Panc1 (cell line): Measurements from ENCODE around the gene CTAG2. TPM values are rescaled to one million over a fixed set of nuclear protein-coding genes. Genes with fewer than 3 reads are reported as not detected.

Experiments
- ATAC-seq: fragments of 200-7000 bp; cut with Tn5 transposase; 2 replicates; pipeline ENCODE4 v1.9.1; 2020; ENCODE audit warnings: mild to moderate bottlenecking, moderate library complexity
- BruUV-seq: library from RNA; stranded (reverse); fragments of 400-500 nt; replicated peaks from 2 replicates; lab custom pipeline; 2021; lab: Mats Ljungman, UMichigan
- CTCF ChIA-PET: fragments of 300-600 bp; sonication (Branson Sonifier 250); formaldehyde crosslinking; loops from one replicate; lab custom pipeline; 2022; ENCODE audit warnings: antibody characterized with exemption; lab: Charles Lee
- POLR2A ChIA-PET: fragments of 300-600 bp; sonication (Branson Sonifier 250); formaldehyde crosslinking; loops from one replicate; lab custom pipeline; 2022; ENCODE audit warnings: antibody characterized with exemption; lab: Charles Lee
- DNase-seq: peaks from one replicate; pipeline ENCODE4 v3.0.0-alpha.2; 2010; ENCODE audit warnings: low read depth, low spot score
- H3K27ac ChIP-seq: 2 replicates; pipeline ENCODE4 v1.5.1; 2011; ENCODE audit warnings: mild to moderate bottlenecking, low read length, inconsistent platforms
- H3K27me3 ChIP-seq: fragments of 200-500 bp; sonication (Bioruptor generic); 2 replicates; pipeline ENCODE4 v1.6.0; 2014; ENCODE audit warnings: low read length, inconsistent platforms; ENCODE audit not compliant: control insufficient read depth, insufficient read depth
- H3K36me3 ChIP-seq: fragments of 200-500 bp; sonication (Bioruptor generic); 2 replicates; pipeline ENCODE4 v1.5.1; 2014; ENCODE audit warnings: inconsistent platforms, mild to moderate bottlenecking, low read length, moderate library complexity; ENCODE audit not compliant: control insufficient read depth, insufficient read depth
- H3K4me1 ChIP-seq: 2 replicates; pipeline ENCODE4 v1.5.1; 2011; ENCODE audit warnings: inconsistent platforms, mild to moderate bottlenecking, low read length, moderate library complexity; ENCODE audit not compliant: control insufficient read depth, insufficient read depth
- H3K4me3 ChIP-seq, 2 experiments: 2 replicates each; pipeline ENCODE4 v1.5.1; 2011 to 2012; ENCODE audit warnings: low read depth in 2 of 2, low read length in 2 of 2, mild to moderate bottlenecking in 2 of 2, inconsistent platforms in 1 of 2, moderate library complexity in 1 of 2
- H3K9me3 ChIP-seq: fragments of 200-500 bp; sonication (Bioruptor generic); 2 replicates; pipeline ENCODE4 v1.5.1; 2014; ENCODE audit warnings: low read depth, mild to moderate bottlenecking, inconsistent platforms, low read length, moderate library complexity; ENCODE audit not compliant: control insufficient read depth, insufficient read depth
- CTCF ChIP-seq: fragments of 450-650 bp; IDR thresholded peaks from 2 replicates; pipeline ENCODE4 v1.5.1; 2017; ENCODE audit warnings: mild to moderate bottlenecking
- POLR2AphosphoS5 ChIP-seq: IDR thresholded peaks from 2 replicates; pipeline ENCODE4 v1.6.1; 2012; ENCODE audit warnings: mild to moderate bottlenecking, low read depth, low read length, moderate library complexity
- REST ChIP-seq, 2 experiments: IDR thresholded peaks; 2 replicates each; pipeline ENCODE4 v1.6.1; 2011 to 2012; ENCODE audit warnings: low read depth in 2 of 2, control low read depth in 1 of 2, low read length in 1 of 2, mild to moderate bottlenecking in 1 of 2, moderate library complexity in 1 of 2; ENCODE audit not compliant: insufficient read depth in 1 of 2
- SIN3A ChIP-seq: IDR thresholded peaks from 2 replicates; pipeline ENCODE4 v1.6.1; 2012; ENCODE audit warnings: low read depth, mild to moderate bottlenecking, low read length, moderate library complexity, borderline replicate concordance; ENCODE audit not compliant: insufficient read depth
- TCF7L2 ChIP-seq: IDR thresholded peaks from 2 replicates; pipeline ENCODE4 v1.6.1; 2011; ENCODE audit warnings: mild to moderate bottlenecking, low read depth, low read length, inconsistent platforms
- in situ Hi-C: cut with HindIII; loops from 2 replicates; pipeline ENCODE4 v1.10.0; 2016; ENCODE audit warnings: low sequenced_read_pairs, low pct_unique_long_range_greater_than_20kb
- intact Hi-C: fragments of 100-400 bp; cut with micrococcal nuclease; formaldehyde crosslinking; loops from one replicate; pipeline ENCODE4 v1.10.0; 2022; ENCODE audit not compliant: unreplicated experiment
- total RNA-seq: library from RNA; stranded (reverse); gene quantifications from one replicate; pipeline ENCODE4 v1.2.1, GENCODE V29; 2021; ENCODE audit not compliant: unreplicated experiment

The CTAG2 gene
- total RNA-seq, 1 experiment from 2014 or later: not detected

GRCh38 chrX:154661170-154661569 is 7.8 kb upstream of the CTAG2 start:
- in situ Hi-C loops (loop anchor here (25.0 kb wide), 1 partner anchor 176 kb away; the partner anchor contains the start of gene SMIM9), intact Hi-C loops (no loop called here)
- H3K4me1 ChIP-seq: no peaks in the 10 kb centered on the region

GRCh38 chrX:154660541-154660940 is 7.2 kb upstream of the CTAG2 start:
- no peaks in the 10 kb centered on the region for H3K36me3 ChIP-seq
- no peak for TF ChIP-seq SIN3A
- no peak for TF ChIP-seq REST (IDR thresholded peaks at IDR 0.05; ENCODE audit: insufficient read depth in 1 of 2, low read depth in 2 of 2, low read length in 1 of 2)
- no peaks in the 10 kb centered on the region for H3K4me1 ChIP-seq
- no peak for ATAC-seq
- H3K4me3 ChIP-seq: no peak overlapping the region
- ChIA-PET POLR2A (no interaction called here), CTCF (no interaction called here)
- no TSS peak for BruUV-seq
- no peaks in the 10 kb centered on the region for H3K27me3 ChIP-seq
- H3K27ac ChIP-seq: no peak overlapping the region
- intact Hi-C loops: no loop called here
- no peak for DNase-seq
- no peaks in the 10 kb centered on the region for H3K9me3 ChIP-seq
- in situ Hi-C loops: loop anchor here (25.0 kb wide), 1 partner anchor 177 kb away; the partner anchor contains the start of gene SMIM9

More at GRCh38 chrX:154661170-154661569, 7.8 kb upstream of the CTAG2 start:
- Histone ChIP-seq H3K4me3 (no peak overlapping the region), H3K27ac (no peak overlapping the region), H3K9me3 (no peaks in the 10 kb centered on the region), H3K27me3 (no peaks in the 10 kb centered on the region), H3K36me3 (no peaks in the 10 kb centered on the region)
- no peak for DNase-seq
- BruUV-seq: no TSS peak
- no peak for TF ChIP-seq CTCF
- ChIA-PET CTCF (no interaction called here), POLR2A (no interaction called here)
- no peak for ATAC-seq

GRCh38 chrX:154658957-154659356 is 5.6 kb upstream of the CTAG2 start:
- intact Hi-C loops: no loop called here
- no peaks in the 10 kb centered on the region for H3K36me3 ChIP-seq
- in situ Hi-C loops: loop anchor here (25.0 kb wide), 1 partner anchor 178 kb away; the partner anchor contains the start of gene SMIM9
- no peaks in the 10 kb centered on the region for H3K27me3 ChIP-seq
- H3K27ac ChIP-seq: no peak overlapping the region
- POLR2A ChIA-PET: no interaction called here
- no peaks in the 10 kb centered on the region for H3K9me3 ChIP-seq
- H3K4me1 ChIP-seq: no peaks in the 10 kb centered on the region
- H3K4me3 ChIP-seq: no peak overlapping the region
- ATAC-seq (no peak), DNase-seq (no peak)
- BruUV-seq: no TSS peak
- CTCF ChIA-PET: no interaction called here
- no peak for TF ChIP-seq REST (IDR thresholded peaks at IDR 0.05; ENCODE audit: insufficient read depth in 1 of 2, low read depth in 2 of 2, low read length in 1 of 2)
- no peak for TF ChIP-seq CTCF
- TF ChIP-seq SIN3A: no peak
- TF ChIP-seq TCF7L2: no peak
- TF ChIP-seq POLR2AphosphoS5: no peak
